CD4-positive, alpha-beta T cell treated with Interleukin-15 for 4 hours (primary cell): ENCODE data around the gene PANK4.

ENCODE experiments used
- DNase-seq: peaks from one replicate; pipeline ENCODE4 v3.0.0-alpha.2; 2020; ENCODE audit warnings: low spot score

Gene PANK4

GRCh38 chr1:2476061-2476999 is 50.1 kb downstream of the PANK4 start, which contains the start of gene PLCH2:
Gene PLCH2, plus strand, starts transcription at chr1:2476289. Its CDS starts 300 bp downstream, at chr1:2476589.
- no peak for DNase-seq

GRCh38 chr1:2475571-2475970 is 50.8 kb downstream of the PANK4 start:
- no peak for DNase-seq

- no peak for DNase-seq
These were observed 51.4 kb downstream of the PANK4 start for GRCh38 chr1:2474933-2475371.

- DNase-seq, result no peak
These were observed 52.1 kb downstream of the PANK4 start for GRCh38 chr1:2474104-2474844.

- DNase-seq, result no peak
These were observed 53.2 kb downstream of the PANK4 start for GRCh38 chr1:2473198-2473597.

- no peak for DNase-seq
These were observed 53.7 kb downstream of the PANK4 start for GRCh38 chr1:2472561-2473177.

- DNase-seq, result no peak
These were observed 54.3 kb downstream of the PANK4 start for GRCh38 chr1:2472109-2472508.

GRCh38 chr1:2471587-2472001 is 54.8 kb downstream of the PANK4 start:
- DNase-seq, result no peak

GRCh38 chr1:2471159-2471471 is 55.3 kb downstream of the PANK4 start:
- no peak for DNase-seq

GRCh38 chr1:2470290-2471158 is 55.9 kb downstream of the PANK4 start:
- DNase-seq, result no peak

GRCh38 chr1:2469103-2469940 is 57.1 kb downstream of the PANK4 start:
- DNase-seq, result no peak

GRCh38 chr1:2468540-2468939 is 57.9 kb downstream of the PANK4 start:
- DNase-seq, result no peak

GRCh38 chr1:2468041-2468472 is 58.3 kb downstream of the PANK4 start:
- DNase-seq, result peak; percentile 3

GRCh38 chr1:2466958-2467554 is 59.3 kb downstream of the PANK4 start:
- no peak for DNase-seq

- no peak for DNase-seq
These were observed 60.1 kb downstream of the PANK4 start for GRCh38 chr1:2466270-2466665.

GRCh38 chr1:2465371-2466269 is 60.8 kb downstream of the PANK4 start:
- no peak for DNase-seq

GRCh38 chr1:2463396-2463795 is 63.0 kb downstream of the PANK4 start:
- DNase-seq, result no peak

GRCh38 chr1:2462819-2463218 is 63.6 kb downstream of the PANK4 start:
- DNase-seq, result no peak
